Measurements from ENCODE around the gene TAS1R2. TPM values are rescaled to one million over a fixed set of nuclear protein-coding genes. Genes with fewer than 3 reads are reported as not detected.

TAS1R2 gene
- total RNA-seq, 2 donors from 2014 or later = not detected

DNA sequence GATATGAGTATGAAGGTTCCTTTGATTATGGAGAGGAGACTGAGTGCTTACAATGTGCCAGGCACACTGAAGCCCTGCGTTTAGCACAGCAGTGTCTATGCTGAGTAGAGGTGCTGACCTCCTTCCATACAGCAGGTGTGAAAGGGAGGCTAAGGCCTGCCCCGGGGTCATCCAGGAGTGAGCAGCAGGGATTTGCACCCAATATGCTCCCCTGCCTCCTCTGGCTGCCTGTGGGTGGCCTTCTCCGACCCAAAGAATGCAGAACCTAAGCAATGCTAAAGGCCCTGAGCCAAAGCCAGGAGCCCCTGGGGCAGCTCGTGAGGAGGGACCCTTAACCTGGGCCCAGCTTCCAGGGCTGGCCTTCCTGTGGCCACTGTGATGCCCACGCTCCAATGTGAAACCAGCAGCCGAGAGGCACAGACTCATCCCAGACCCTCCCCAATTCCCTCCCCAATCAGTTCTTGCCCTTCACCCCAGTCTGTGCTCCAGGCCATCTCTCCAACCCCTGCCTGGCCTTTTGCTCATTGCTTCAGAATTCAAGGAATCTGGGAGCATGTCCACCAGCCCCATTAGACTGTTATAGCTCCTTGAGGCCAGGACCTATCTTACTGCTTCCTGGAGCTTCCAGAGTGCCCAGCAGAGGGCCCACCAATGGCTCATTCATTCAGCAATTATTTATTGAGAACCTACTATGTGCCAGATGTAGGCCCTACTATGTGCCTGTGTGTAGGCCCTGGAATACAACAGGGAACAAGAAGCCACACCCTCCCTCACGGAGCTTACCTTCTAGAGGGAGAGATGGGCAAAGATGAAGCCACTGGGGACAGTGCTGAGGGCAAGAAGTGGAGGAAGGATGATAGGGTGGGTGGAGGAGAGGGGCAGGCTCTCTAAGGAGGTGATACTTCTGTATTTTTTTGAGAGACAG is 53.3 kb downstream of the TAS1R2 start:
- ATAC-seq = no peak
- Histone ChIP-seq H3K4me1 (no peaks in the 10 kb centered on the region), H3K4me3 (no peak overlapping the region), H3K27ac (no peak overlapping the region), H3K9me3 (no peaks in the 10 kb centered on the region), H3K36me3 (replicated peaks in 1 of 2; ENCODE audit: insufficient read depth in 1 of 2, low read depth in 2 of 2) (no peaks in the 10 kb centered on the region), H3K27me3 (no peaks in the 10 kb centered on the region)
- no peak for DNase-seq
- intact Hi-C loops (cut with DNase I) = no loop called here
- TF ChIP-seq POLR2A (IDR thresholded peaks at IDR 0.05) = no peak
- TF ChIP-seq, protein P1, sequence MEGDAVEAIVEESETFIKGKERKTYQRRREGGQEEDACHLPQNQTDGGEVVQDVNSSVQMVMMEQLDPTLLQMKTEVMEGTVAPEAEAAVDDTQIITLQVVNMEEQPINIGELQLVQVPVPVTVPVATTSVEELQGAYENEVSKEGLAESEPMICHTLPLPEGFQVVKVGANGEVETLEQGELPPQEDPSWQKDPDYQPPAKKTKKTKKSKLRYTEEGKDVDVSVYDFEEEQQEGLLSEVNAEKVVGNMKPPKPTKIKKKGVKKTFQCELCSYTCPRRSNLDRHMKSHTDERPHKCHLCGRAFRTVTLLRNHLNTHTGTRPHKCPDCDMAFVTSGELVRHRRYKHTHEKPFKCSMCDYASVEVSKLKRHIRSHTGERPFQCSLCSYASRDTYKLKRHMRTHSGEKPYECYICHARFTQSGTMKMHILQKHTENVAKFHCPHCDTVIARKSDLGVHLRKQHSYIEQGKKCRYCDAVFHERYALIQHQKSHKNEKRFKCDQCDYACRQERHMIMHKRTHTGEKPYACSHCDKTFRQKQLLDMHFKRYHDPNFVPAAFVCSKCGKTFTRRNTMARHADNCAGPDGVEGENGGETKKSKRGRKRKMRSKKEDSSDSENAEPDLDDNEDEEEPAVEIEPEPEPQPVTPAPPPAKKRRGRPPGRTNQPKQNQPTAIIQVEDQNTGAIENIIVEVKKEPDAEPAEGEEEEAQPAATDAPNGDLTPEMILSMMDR (IDR thresholded peaks at IDR 0.05) = no peak
- 65 to 79% methylated on average over 6 to 7 of the region's 7 CpGs for WGBS, 2 donors

DNA sequence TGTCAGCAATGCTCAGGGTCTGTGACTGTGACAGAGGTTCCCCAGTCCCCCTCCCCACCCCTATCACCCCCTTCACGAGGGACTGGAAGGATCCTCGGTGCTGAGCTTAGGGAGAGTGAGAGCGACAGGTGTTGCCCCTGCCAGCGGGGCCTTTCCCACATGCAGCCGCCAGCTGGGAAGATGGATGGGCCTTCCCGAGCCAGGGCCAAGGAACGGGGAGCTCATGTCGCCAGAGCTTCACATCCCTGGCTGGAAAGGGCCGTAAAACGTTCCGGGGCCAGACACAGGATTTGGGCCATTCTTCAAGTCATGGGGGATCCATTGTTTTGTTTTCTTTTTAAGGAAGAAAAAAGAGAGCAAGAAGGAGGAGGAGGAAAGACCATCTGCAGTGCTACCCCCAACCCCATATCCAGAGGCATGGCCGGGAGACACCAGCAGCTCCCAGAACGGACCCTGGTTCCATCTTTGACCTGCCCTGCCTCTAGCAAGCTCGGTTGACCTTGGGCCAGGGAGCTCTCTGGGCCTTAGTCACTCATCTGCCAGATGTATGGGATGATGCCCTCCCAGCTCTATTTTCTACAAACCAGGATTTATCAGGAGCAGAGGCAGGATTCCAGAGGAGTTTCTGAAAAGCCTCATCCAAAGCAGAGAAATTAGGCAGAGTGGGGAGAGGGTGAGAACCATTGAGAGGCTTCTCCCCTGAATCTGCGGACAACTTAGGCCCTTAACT is 54.1 kb downstream of the TAS1R2 start:
- DNase-seq (no peak), ATAC-seq (no peak)
- Histone ChIP-seq H3K36me3 (replicated peaks in 1 of 2; ENCODE audit: insufficient read depth in 1 of 2, low read depth in 2 of 2) (no peaks in the 10 kb centered on the region), H3K27me3 (no peaks in the 10 kb centered on the region), H3K27ac (no peak overlapping the region), H3K9me3 (no peaks in the 10 kb centered on the region), H3K4me3 (no peak overlapping the region), H3K4me1 (no peaks in the 10 kb centered on the region)
- intact Hi-C loops (cut with DNase I) = no loop called here
- TF ChIP-seq POLR2A (IDR thresholded peaks at IDR 0.05) = no peak
- TF ChIP-seq, protein P1 (IDR thresholded peaks at IDR 0.05) = no peak
- 46 to 59% methylated on average over 14 to 15 of the region's 15 CpGs for WGBS, 2 donors

DNA sequence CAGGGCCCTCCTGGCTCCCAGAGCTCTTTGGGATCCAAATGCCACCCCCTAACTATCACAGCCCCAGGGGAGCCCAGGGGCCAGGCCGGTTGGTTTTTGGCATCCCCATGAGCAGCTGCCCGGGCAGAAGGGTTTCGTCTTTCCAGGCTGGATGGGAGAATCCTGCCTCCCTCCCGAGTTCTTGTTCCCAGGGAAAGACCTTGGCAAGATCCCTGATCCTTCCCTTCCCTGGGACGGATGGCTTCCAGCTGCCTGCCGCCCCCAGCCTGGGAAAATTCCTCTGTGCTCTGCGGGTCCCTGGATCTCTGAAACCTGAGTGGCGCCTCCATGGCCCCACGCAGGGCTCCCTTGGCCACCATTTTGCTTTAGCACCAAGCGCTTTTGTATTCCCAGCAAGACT is 55.6 kb downstream of the TAS1R2 start:
- no peaks in the 10 kb centered on the region for H3K4me1 ChIP-seq
- H3K27ac ChIP-seq = no peak overlapping the region
- intact Hi-C loops (cut with DNase I) = no loop called here
- H3K4me3 ChIP-seq = no peak overlapping the region
- ATAC-seq = no peak
- no peaks in the 10 kb centered on the region for H3K36me3 ChIP-seq (replicated peaks in 1 of 2; ENCODE audit: insufficient read depth in 1 of 2, low read depth in 2 of 2)
- H3K27me3 ChIP-seq = no peaks in the 10 kb centered on the region
- no peak for TF ChIP-seq POLR2A (IDR thresholded peaks at IDR 0.05)
- TF ChIP-seq, protein P1 (IDR thresholded peaks at IDR 0.05) = no peak
- no peak for DNase-seq
- H3K9me3 ChIP-seq = no peaks in the 10 kb centered on the region
- WGBS, 2 donors = 28 to 38% methylated on average over 5 to 10 of the region's 10 CpGs

DNA sequence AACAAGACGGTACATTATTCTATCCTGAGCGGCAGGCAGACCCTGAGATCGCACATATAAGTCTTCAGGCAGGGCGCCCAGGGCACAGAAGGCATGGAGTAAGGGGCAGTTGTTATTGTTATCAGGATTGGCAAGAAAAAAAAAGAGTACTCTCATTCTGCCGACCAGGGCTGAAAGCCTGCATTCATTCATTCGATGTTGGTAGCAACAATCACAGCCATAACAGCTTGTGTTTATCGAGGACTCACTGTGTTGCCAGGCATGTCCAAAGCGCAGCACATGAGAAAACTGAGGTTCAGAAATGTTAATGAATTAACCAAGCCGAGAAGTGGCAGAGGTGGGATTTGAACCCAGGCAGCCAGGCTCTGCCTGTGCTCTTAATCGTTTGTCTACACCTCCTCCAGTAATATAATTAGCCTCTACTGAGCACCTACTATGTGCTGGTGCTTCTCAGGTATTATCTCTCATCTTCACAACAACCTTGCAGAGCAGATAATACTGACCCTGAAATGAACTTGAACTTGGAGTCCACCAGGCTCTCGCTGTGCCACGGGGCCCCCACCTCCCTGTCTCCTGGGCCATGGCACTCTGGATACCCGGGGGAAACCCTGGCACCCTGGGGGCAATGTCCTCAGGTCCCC is 56.2 kb downstream of the TAS1R2 start:
- Histone ChIP-seq H3K27me3 (no peaks in the 10 kb centered on the region), H3K9me3 (no peaks in the 10 kb centered on the region), H3K27ac (no peak overlapping the region), H3K4me1 (no peaks in the 10 kb centered on the region), H3K36me3 (replicated peaks in 1 of 2; ENCODE audit: insufficient read depth in 1 of 2, low read depth in 2 of 2) (no peaks in the 10 kb centered on the region), H3K4me3 (no peak overlapping the region)
- TF ChIP-seq POLR2A (IDR thresholded peaks at IDR 0.05) = no peak
- TF ChIP-seq, protein P1 (IDR thresholded peaks at IDR 0.05) = no peak
- intact Hi-C loops (cut with DNase I) = no loop called here
- 49 to 57% methylated on average over 10 to 13 of the region's 13 CpGs for WGBS, 2 donors
- DNase-seq (no peak), ATAC-seq (no peak)
